Caco-2 (cell line): ENCODE data around the gene TMED8. TPM values are rescaled to one million over a fixed set of nuclear protein-coding genes. Genes with fewer than 3 reads are reported as not detected.

Experiments used
- BruUV-seq: library from RNA; stranded (reverse); fragments of 400-500 nt; replicated peaks from 2 replicates; lab custom pipeline; 2021; lab: Mats Ljungman, UMichigan
- CTCF ChIA-PET: fragments of 300-600 bp; sonication (Branson Sonifier 250); formaldehyde crosslinking; loops from one replicate; lab custom pipeline; 2022; ENCODE audit warnings: antibody characterized with exemption; lab: Charles Lee
- POLR2A ChIA-PET: fragments of 300-600 bp; sonication (Branson Sonifier 250); formaldehyde crosslinking; loops from one replicate; lab custom pipeline; 2022; ENCODE audit warnings: antibody characterized with exemption; lab: Charles Lee
- DNase-seq, 2 experiments: peaks; one replicate each; pipeline versions ENCODE4 v3.0.0 to v3.0.0-alpha.2; 2020 to 2022
- H3K27me3 ChIP-seq: replicated peaks from 2 replicates; pipeline ENCODE4 v1.6.0; 2011; ENCODE audit warnings: low read length; ENCODE audit not compliant: control insufficient read depth, insufficient read depth
- H3K36me3 ChIP-seq: 2 replicates; pipeline ENCODE4 v1.5.1; 2011; ENCODE audit warnings: low read length; ENCODE audit not compliant: control insufficient read depth, insufficient read depth
- H3K4me1 ChIP-seq: fragments of 250-450 bp; sonication (Bioruptor Pico); 2 replicates; pipeline ENCODE4 v1.5.1; 2020; ENCODE audit warnings: mild to moderate bottlenecking
- H3K4me3 ChIP-seq: 2 replicates; pipeline ENCODE4 v1.5.1; 2011; ENCODE audit warnings: low read depth, mild to moderate bottlenecking, control low read depth, low read length
- H3K9me3 ChIP-seq: fragments of 250-450 bp; sonication (Bioruptor Pico); 2 replicates; pipeline ENCODE4 v1.5.1; 2020; ENCODE audit warnings: mild to moderate bottlenecking, moderate library complexity
- H3K27ac Mint-ChIP-seq: one replicate; pipeline ENCODE4 v1.8.0; 2022; ENCODE audit warnings: mixed read lengths; ENCODE audit not compliant: unreplicated experiment
- H3K27me3 Mint-ChIP-seq: one replicate; pipeline ENCODE4 v1.8.0; 2022; ENCODE audit warnings: mixed read lengths; ENCODE audit not compliant: insufficient read depth, unreplicated experiment
- H3K36me3 Mint-ChIP-seq: one replicate; pipeline ENCODE4 v1.8.0; 2022; ENCODE audit warnings: mild to moderate bottlenecking, mixed read lengths; ENCODE audit not compliant: insufficient read depth, unreplicated experiment
- H3K4me1 Mint-ChIP-seq: one replicate; pipeline ENCODE4 v1.8.0; 2022; ENCODE audit warnings: low read depth, mixed read lengths; ENCODE audit not compliant: unreplicated experiment
- H3K4me3 Mint-ChIP-seq: one replicate; pipeline ENCODE4 v1.8.0; 2022; ENCODE audit warnings: mild to moderate bottlenecking, moderate library complexity, mixed read lengths; ENCODE audit not compliant: unreplicated experiment
- H3K9me3 Mint-ChIP-seq: one replicate; pipeline ENCODE4 v1.8.0; 2022; ENCODE audit warnings: mixed read lengths; ENCODE audit not compliant: unreplicated experiment
- CTCF ChIP-seq, 2 experiments: fragments of 200-600 bp in 1 of 2; IDR thresholded peaks; 1 replicate in 1 of 2; 2 replicates in 1 of 2; pipeline versions ENCODE4 v1.5.1 to v1.8.0; 2011 to 2022; ENCODE audit warnings: antibody characterized with exemption in 1 of 2, control low read depth in 1 of 2, inconsistent platforms in 1 of 2, low read depth in 1 of 2, low read length in 1 of 2, mild to moderate bottlenecking in 1 of 2, moderate library complexity in 1 of 2; ENCODE audit not compliant: insufficient read depth in 1 of 2, severe bottlenecking in 1 of 2, unreplicated experiment in 1 of 2
- intact Hi-C: fragments of 100-400 bp; cut with micrococcal nuclease; formaldehyde crosslinking; loops from one replicate; pipeline ENCODE4 v1.10.0; 2022; ENCODE audit not compliant: unreplicated experiment
- total RNA-seq: library from RNA; stranded (reverse); gene quantifications from 2 replicates; pipeline ENCODE4 v1.2.3, GENCODE V29; 2022

TMED8 gene
- total RNA-seq, 1 experiment from 2014 or later = 14.1 TPM

GRCh38 chr14:77323571-77323970 lies 53.3 kb downstream of the TMED8 start:
- Mint-ChIP-seq H3K27ac (no peak overlapping the region), H3K36me3 (peaks cover 22% of the 10 kb centered on the region), H3K9me3 (no peaks in the 10 kb centered on the region), H3K27me3 (no peaks in the 10 kb centered on the region), H3K4me1 (peaks cover 7% of the 10 kb centered on the region), H3K4me3 (no peak overlapping the region)
- H3K4me1 ChIP-seq = 0 out of 2 replicates have a peak, but pooled peaks cover 3% of the 10 kb centered on the region
- CTCF ChIA-PET = no interaction called here
- no peaks in the 10 kb centered on the region for H3K27me3 ChIP-seq
- POLR2A ChIA-PET = no interaction called here
- H3K4me3 ChIP-seq = no peak overlapping the region
- H3K9me3 ChIP-seq = no peaks in the 10 kb centered on the region
- TF ChIP-seq CTCF (IDR thresholded peaks at IDR 0.05; ENCODE audit: insufficient read depth in 1 of 2, low read depth in 1 of 2, low read length in 1 of 2, severe bottlenecking in 1 of 2, unreplicated experiment in 1 of 2) = no peak
- intact Hi-C loops = loop anchor here (5.0 kb wide), 1 partner anchor 134 kb away; the partner anchor contains the start of genes AHSA1 and VIPAS39
- BruUV-seq = no TSS peak
- no peaks in the 10 kb centered on the region for H3K36me3 ChIP-seq
- no peak for DNase-seq

- Mint-ChIP-seq H3K9me3 (no peaks in the 10 kb centered on the region), H3K4me1 (peaks cover 7% of the 10 kb centered on the region), H3K36me3 (peaks cover 22% of the 10 kb centered on the region), H3K27me3 (no peaks in the 10 kb centered on the region), H3K4me3 (no peak overlapping the region), H3K27ac (no peak overlapping the region)
- POLR2A ChIA-PET = interaction anchor here (2.5 kb wide), 1 partner anchor 54 kb away, joined by 17 read pairs; the partner anchor contains the start of genes SAMD15 and TMED8
- no peak for DNase-seq
- H3K4me1 ChIP-seq = 0 out of 2 replicates have a peak, but pooled peaks cover 3% of the 10 kb centered on the region
- no peak overlapping the region for H3K4me3 ChIP-seq
- H3K27me3 ChIP-seq = no peaks in the 10 kb centered on the region
- CTCF ChIA-PET = no interaction called here
- H3K9me3 ChIP-seq = no peaks in the 10 kb centered on the region
- H3K36me3 ChIP-seq = no peaks in the 10 kb centered on the region
- TF ChIP-seq CTCF (IDR thresholded peaks at IDR 0.05; ENCODE audit: insufficient read depth in 1 of 2, low read depth in 1 of 2, low read length in 1 of 2, severe bottlenecking in 1 of 2, unreplicated experiment in 1 of 2) = no peak
- no TSS peak for BruUV-seq
- intact Hi-C loops = loop anchor here (5.0 kb wide), 1 partner anchor 134 kb away; the partner anchor contains the start of genes AHSA1 and VIPAS39
These were observed 53.9 kb downstream of the TMED8 start for GRCh38 chr14:77322951-77323350.

GRCh38 chr14:77322250-77322902 lies 54.5 kb downstream of the TMED8 start:
- H3K36me3 ChIP-seq = no peaks in the 10 kb centered on the region
- Mint-ChIP-seq H3K9me3 (no peaks in the 10 kb centered on the region), H3K27me3 (no peaks in the 10 kb centered on the region), H3K27ac (peak overlapping the region; percentile 100), H3K4me3 (peak overlapping the region; percentile 99), H3K4me1 (peaks cover 7% of the 10 kb centered on the region), H3K36me3 (peaks cover 22% of the 10 kb centered on the region)
- no peak for DNase-seq
- H3K9me3 ChIP-seq = no peaks in the 10 kb centered on the region
- 0 out of 2 replicates have a peak, but pooled peaks cover 3% of the 10 kb centered on the region for H3K4me1 ChIP-seq
- CTCF ChIA-PET = interaction anchor here (1.1 to 1.8 kb wide), 2 partner anchors 21 to 87 kb away, joined by 3 to 5 read pairs; no protein-coding TSS in a partner anchor
- no TSS peak for BruUV-seq
- TF ChIP-seq CTCF (IDR thresholded peaks at IDR 0.05; ENCODE audit: insufficient read depth in 1 of 2, low read depth in 1 of 2, low read length in 1 of 2, severe bottlenecking in 1 of 2, unreplicated experiment in 1 of 2) = no peak
- intact Hi-C loops = loop anchor here (5.0 kb wide), 1 partner anchor 135 kb away; the partner anchor contains the start of genes AHSA1 and VIPAS39
- H3K27me3 ChIP-seq = no peaks in the 10 kb centered on the region
- H3K4me3 ChIP-seq = peak overlapping the region; percentile 98
- POLR2A ChIA-PET = interaction anchor here (0.6 to 2.5 kb wide), 2 partner anchors 54 to 1801 kb away, joined by 3 to 17 read pairs; partner anchors contain the start of genes SAMD15 and TMED8
